A549 (cell line): ENCODE data around the gene TIMM10. TPM values are rescaled to one million over a fixed set of nuclear protein-coding genes. Genes with fewer than 3 reads are reported as not detected.

Experiments used
- ATAC-seq, 2 experiments: fragments of 200-7000 bp in 1 of 2; fragments of >200 bp in 1 of 2; cut with Nextera tagmentation in 1 of 2; cut with Tn5 transposase in 1 of 2; 3 replicates each; pipeline versions ENCODE4 v1.8.0 to v1.9.1; 2018 to 2020; ENCODE audit warnings: mild to moderate bottlenecking in 1 of 2, moderate library complexity in 1 of 2
- CTCF ChIA-PET: fragments of 300-600 bp; sonication (Branson Sonifier 250); formaldehyde crosslinking; extraction: SDS; loops from one replicate; lab custom pipeline; 2021; ENCODE audit warnings: antibody characterized with exemption, inconsistent platforms; lab: Yijun Ruan, JAX
- POLR2A ChIA-PET: fragments of 350-600 bp; formaldehyde crosslinking; extraction: SDS; loops from one replicate; lab custom pipeline; 2021; ENCODE audit warnings: antibody characterized with exemption, inconsistent platforms; lab: Yijun Ruan, JAX
- DNase-seq, 2 experiments: peaks; one replicate each; pipeline versions ENCODE4 v3.0.0 to v3.0.0-alpha.2; 2011 to 2016; ENCODE audit warnings: low read depth in 1 of 2, low spot score in 1 of 2
- FAIRE-seq: peaks from 2 replicates; lab custom pipeline; 2011; peaks lifted over from hg19 to GRCh38; lab: Jason Lieb, UNC
- H3K27ac ChIP-seq, 2 experiments: fragments of >200 bp; sonication (Bioruptor Twin); formaldehyde crosslinking; 3 replicates each; pipeline ENCODE4 v1.5.1; 2016 to 2017
- H3K4me1 ChIP-seq: fragments of >200 bp; sonication (Bioruptor Twin); formaldehyde crosslinking; 3 replicates; pipeline ENCODE4 v1.6.1; 2016
- H3K4me2 ChIP-seq: fragments of >200 bp; sonication (Bioruptor Twin); formaldehyde crosslinking; 3 replicates; pipeline ENCODE4 v1.6.1; 2016
- H3K4me3 ChIP-seq: fragments of >200 bp; sonication (Bioruptor Twin); formaldehyde crosslinking; 3 replicates; pipeline ENCODE4 v1.5.1; 2016
- H3K9me3 ChIP-seq: fragments of >200 bp; sonication (Bioruptor Twin); formaldehyde crosslinking; 3 replicates; pipeline ENCODE4 v1.6.1; 2016
- CEBPB ChIP-seq, 2 experiments: fragments of >200 bp in 1 of 2; sonication (Bioruptor Twin) in 1 of 2; formaldehyde crosslinking in 1 of 2; IDR thresholded peaks; 2 replicates each; pipeline ENCODE4 v1.6.1; 2012 to 2016
- FOXS1 ChIP-seq: fragments of 250-450 bp; sonication (Bioruptor Pico); IDR thresholded peaks from 2 replicates; pipeline ENCODE4 v1.5.0; 2020; ENCODE audit warnings: mild to moderate bottlenecking, moderate library complexity
- GATA3 ChIP-seq: IDR thresholded peaks from 2 replicates; pipeline ENCODE4 v1.6.1; 2012; ENCODE audit warnings: borderline replicate concordance
- HEYL ChIP-seq: fragments of 250-450 bp; sonication (Bioruptor Pico); IDR thresholded peaks from 2 replicates; pipeline ENCODE4 v1.8.0; 2021; ENCODE audit warnings: mild to moderate bottlenecking, moderate library complexity
- MAFK ChIP-seq: fragments of 450-650 bp; IDR thresholded peaks from 2 replicates; pipeline ENCODE4 v1.6.1; 2014; ENCODE audit not compliant: partially characterized antibody
- NPAS2 ChIP-seq: fragments of 250-450 bp; sonication (Bioruptor Pico); IDR thresholded peaks from 2 replicates; pipeline ENCODE4 v1.8.0; 2022; ENCODE audit warnings: mild to moderate bottlenecking, moderate library complexity, borderline replicate concordance
- PHF8 ChIP-seq: fragments of 200-600 bp; sonication (generic); IDR thresholded peaks from 2 replicates; pipeline ENCODE4 v1.6.1; 2016; ENCODE audit warnings: low read depth, mild to moderate bottlenecking, antibody characterized with exemption, moderate library complexity, borderline replicate concordance
- POLR2A ChIP-seq: IDR thresholded peaks from 2 replicates; pipeline ENCODE4 v1.6.1; 2012; ENCODE audit warnings: mild to moderate bottlenecking, low read length
- POLR2AphosphoS2 ChIP-seq: conservative IDR thresholded peaks from 2 replicates; pipeline ENCODE4 v1.6.1; 2012; ENCODE audit warnings: low read length, improper control_type of control experiment, inconsistent platforms
- RAD21 ChIP-seq, 2 experiments: fragments of >200 bp in 1 of 2; sonication (Bioruptor Twin) in 1 of 2; formaldehyde crosslinking in 1 of 2; IDR thresholded peaks in 1 of 2; conservative IDR thresholded peaks in 1 of 2; 2 replicates in 1 of 2; 3 replicates in 1 of 2; pipeline ENCODE4 v1.6.1; 2012 to 2018; ENCODE audit warnings: inconsistent platforms in 1 of 2
- RCOR1 ChIP-seq: fragments of 150-350 bp; IDR thresholded peaks from 2 replicates; pipeline ENCODE4 v1.6.1; 2014; ENCODE audit warnings: antibody characterized with exemption, low read length, low read depth
- RNF2 ChIP-seq: fragments of 200-600 bp; sonication (generic); IDR thresholded peaks from 2 replicates; pipeline ENCODE4 v1.6.1; 2016; ENCODE audit warnings: low read depth, mild to moderate bottlenecking, antibody characterized with exemption, moderate library complexity, borderline replicate concordance
- SMC3 ChIP-seq: fragments of >200 bp; sonication (Bioruptor Twin); formaldehyde crosslinking; IDR thresholded peaks from 3 replicates; pipeline ENCODE4 v1.6.1; 2018; ENCODE audit warnings: inconsistent platforms
- ZC3H11A ChIP-seq: fragments of 450-650 bp; IDR thresholded peaks from 2 replicates; pipeline ENCODE4 v1.6.1; 2014; ENCODE audit warnings: antibody characterized with exemption, mild to moderate bottlenecking
- WGBS: methylation state at CpG from one replicate; pipeline ENCODE4 v1.1.6; 2017; ENCODE audit errors: missing lambda C conversion rate; 5-methylcytosine and 5-hydroxymethylcytosine counted together
- polyA plus RNA-seq, 4 experiments: library from polyadenylated mRNA; depleted of rRNA in 3 of 4; stranded (reverse); fragments of >200 nt; fragmentation: RNase III in 1 of 4; extraction: RNeasy Plus Mini Kit Qiagen cat#74134 plus additional on column Dnase treatment in 1 of 4; gene quantifications; 2 replicates in 3 of 4; 3 replicates in 1 of 4; pipeline ENCODE4 v1.2.3, GENCODE V29; 2011 to 2017
- TF ChIP-seq, protein P1 (sequence below): fragments of >200 bp; sonication (Bioruptor Twin); formaldehyde crosslinking; IDR thresholded peaks from 3 replicates; pipeline ENCODE4 v1.5.1; 2016
- TF ChIP-seq, protein P2 (sequence below): fragments of 450-650 bp; IDR thresholded peaks from 2 replicates; pipeline ENCODE4 v1.6.1; 2014; ENCODE audit warnings: antibody characterized with exemption
- TF ChIP-seq, protein P3 (sequence below): IDR thresholded peaks from 2 replicates; pipeline ENCODE4 v1.6.1; 2012; ENCODE audit warnings: low read depth, borderline replicate concordance

The TIMM10 gene
- polyA plus RNA-seq, 2 of the 4 experiments (the other 2 are of a cell fraction) = 179 to 248 TPM

DNA sequence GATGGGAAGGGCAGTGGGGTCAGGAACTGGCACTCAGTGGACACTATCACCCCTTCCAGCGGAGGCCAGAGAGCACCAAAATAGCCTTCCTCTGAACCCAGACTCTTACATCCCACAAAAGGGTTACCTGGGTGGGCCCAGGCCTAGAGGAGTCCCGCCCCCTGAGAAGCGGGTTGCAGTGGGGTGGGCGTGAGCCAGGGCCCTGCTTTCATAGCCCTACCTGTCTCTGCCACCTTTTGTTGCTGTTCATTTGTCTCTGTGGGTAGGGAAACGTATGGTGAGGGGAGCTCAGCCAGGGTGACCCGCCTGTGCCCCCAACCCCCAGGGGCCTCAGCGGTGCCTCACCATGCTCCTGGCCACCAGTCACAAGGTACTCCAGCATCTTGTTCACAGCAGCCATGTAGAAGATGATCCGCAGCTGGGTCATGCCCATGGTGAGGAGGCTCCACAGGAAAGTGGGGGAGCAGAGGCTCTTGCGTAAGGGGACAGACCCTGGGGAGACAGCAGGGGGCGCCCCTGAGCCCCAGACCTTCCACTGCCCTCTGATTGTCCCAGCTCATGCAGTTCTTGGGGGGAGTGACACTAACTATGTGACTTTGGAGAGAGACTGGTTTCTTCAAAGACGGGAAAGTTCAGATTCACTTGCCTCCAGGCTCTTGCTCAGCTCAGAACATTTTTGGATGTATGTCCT lies 39.0 kb downstream of the TIMM10 start:
- Histone ChIP-seq H3K27ac (no peak overlapping the region), H3K4me1 (peaks cover 7% of the 10 kb centered on the region), H3K4me2 (no peak overlapping the region), H3K4me3 (no peak overlapping the region), H3K9me3 (no peaks in the 10 kb centered on the region)
- TF ChIP-seq, protein P1, sequence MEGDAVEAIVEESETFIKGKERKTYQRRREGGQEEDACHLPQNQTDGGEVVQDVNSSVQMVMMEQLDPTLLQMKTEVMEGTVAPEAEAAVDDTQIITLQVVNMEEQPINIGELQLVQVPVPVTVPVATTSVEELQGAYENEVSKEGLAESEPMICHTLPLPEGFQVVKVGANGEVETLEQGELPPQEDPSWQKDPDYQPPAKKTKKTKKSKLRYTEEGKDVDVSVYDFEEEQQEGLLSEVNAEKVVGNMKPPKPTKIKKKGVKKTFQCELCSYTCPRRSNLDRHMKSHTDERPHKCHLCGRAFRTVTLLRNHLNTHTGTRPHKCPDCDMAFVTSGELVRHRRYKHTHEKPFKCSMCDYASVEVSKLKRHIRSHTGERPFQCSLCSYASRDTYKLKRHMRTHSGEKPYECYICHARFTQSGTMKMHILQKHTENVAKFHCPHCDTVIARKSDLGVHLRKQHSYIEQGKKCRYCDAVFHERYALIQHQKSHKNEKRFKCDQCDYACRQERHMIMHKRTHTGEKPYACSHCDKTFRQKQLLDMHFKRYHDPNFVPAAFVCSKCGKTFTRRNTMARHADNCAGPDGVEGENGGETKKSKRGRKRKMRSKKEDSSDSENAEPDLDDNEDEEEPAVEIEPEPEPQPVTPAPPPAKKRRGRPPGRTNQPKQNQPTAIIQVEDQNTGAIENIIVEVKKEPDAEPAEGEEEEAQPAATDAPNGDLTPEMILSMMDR = peak; percentile 62
- TF ChIP-seq RAD21 (conservative IDR thresholded peaks at IDR 0.05 in 1 of 2, IDR thresholded peaks at IDR 0.05 in 1 of 2) (peak; percentile 34 to 35), CEBPB (IDR thresholded peaks at IDR 0.05) (peak; percentile 84 to 96), SMC3 (peak; percentile 50), FOXS1 (CRISPR knock-in tag) (no peak)
- POLR2A ChIA-PET = no interaction called here
- ATAC-seq = peak; percentile 52 to 74; a peak in 4 of 6 replicates
- 81% methylated on average over 8 of the region's 11 CpGs for WGBS
- DNase-seq = peak in 1 of 2 experiments; percentile 48
- no peak for FAIRE-seq
- CTCF ChIA-PET = interaction anchor here (0.5 to 22.5 kb wide), 13 partner anchors 10 to 296 kb away, joined by 3 to 299 read pairs (median 4); partner anchors contain the start of genes RTN4RL2 and TIMM10

DNA sequence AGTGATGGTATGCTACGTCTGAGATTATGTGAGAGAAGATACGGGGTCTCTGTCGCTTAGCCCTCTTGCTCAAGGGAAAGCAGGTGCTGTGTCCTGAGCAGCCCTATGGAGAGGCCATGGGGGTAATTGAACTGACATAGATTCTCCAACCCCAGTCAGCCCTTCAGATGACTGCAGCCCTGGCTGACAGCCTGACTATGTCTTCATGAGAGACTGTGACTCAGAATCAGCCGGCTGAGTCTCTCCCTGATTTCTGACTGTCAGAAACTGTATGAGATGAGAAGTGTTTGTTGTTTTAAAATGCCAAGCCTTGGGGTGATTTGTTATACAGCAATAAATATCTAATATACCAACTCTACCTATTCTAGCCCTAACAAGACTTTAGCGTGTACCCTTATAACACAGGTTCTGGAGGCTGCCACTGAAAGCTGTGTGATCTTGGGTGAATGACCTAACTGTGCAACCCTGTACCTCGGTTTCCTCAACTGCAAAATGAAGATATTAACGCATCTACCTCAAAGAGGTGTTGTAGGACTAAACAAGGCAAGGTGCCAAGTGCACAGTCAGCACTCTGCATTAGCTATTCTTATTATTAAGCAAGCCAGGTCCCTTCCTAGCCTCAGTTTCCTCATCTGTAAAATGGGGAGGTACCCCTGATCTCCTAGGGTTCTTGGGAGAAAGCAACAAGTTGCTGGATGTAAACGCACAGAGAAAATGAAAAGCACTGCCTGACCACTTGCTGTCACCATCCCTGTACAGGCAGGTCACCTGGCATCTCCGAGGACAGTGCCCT lies 39.9 kb downstream of the TIMM10 start:
- Histone ChIP-seq H3K4me3 (no peak overlapping the region), H3K9me3 (no peaks in the 10 kb centered on the region), H3K4me2 (no peak overlapping the region)
- POLR2A ChIA-PET = no interaction called here
- no peak for FAIRE-seq
- no peak for DNase-seq
- TF ChIP-seq HEYL (CRISPR knock-in tag) (no peak), MAFK (peak; percentile 80)
- TF ChIP-seq, all 56 proteins: peak for 1
- WGBS = 69% methylated on average over 9 of the region's 9 CpGs
- peaks cover 7% of the 10 kb centered on the region for H3K4me1 ChIP-seq
- peak; percentile 20 to 64; a peak in 4 of 6 replicates for ATAC-seq
- CTCF ChIA-PET = interaction anchor here (0.5 to 22.5 kb wide), 11 partner anchors 9 to 297 kb away, joined by 3 to 299 read pairs (median 3); partner anchors contain the start of genes RTN4RL2 and TIMM10
- no peak overlapping the region for H3K27ac ChIP-seq

DNA sequence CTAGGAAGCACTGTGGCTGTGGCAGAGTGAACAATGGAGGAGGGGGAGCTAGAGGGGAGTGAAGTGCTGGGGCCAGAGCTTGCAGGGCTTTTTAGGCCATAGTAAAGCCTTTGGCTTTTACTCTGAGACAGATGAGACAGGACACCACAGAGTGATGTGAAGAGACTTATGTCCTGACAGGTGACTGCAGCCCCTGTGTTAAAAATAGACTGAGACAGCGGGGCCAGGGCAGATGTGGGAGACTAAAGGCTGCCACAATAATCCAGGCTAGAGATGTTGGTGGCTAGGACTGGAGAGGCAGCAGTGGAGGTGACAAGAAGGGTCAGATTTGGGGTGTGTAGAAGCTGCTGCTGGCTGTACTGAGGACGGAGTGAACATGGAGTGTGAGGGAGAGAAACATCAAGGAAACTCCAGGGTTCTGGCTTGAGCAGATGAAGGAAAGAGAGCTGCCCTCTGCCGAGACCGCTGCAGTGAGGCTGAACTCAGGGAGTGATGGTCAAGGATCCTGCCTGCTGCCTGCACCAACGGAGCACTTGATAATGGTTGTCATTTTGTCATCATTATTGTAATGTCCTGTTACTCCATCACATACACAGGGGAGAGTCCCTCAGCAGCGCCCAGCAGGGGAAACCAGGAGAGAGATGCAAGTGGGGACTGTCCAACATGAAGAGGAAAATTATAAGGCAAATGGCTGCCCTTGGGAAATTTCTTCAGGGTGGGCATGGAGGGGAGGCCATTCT lies 42.5 kb downstream of the TIMM10 start:
- no peak overlapping the region for H3K27ac ChIP-seq
- CTCF ChIA-PET = interaction anchor here (0.8 to 22.5 kb wide), 8 partner anchors 7 to 156 kb away, joined by 3 to 299 read pairs (median 6); partner anchors contain the start of genes RTN4RL2 and TIMM10
- no peak overlapping the region for H3K4me3 ChIP-seq
- FAIRE-seq = no peak
- ATAC-seq = no peak
- 69% methylated on average over 6 of the region's 6 CpGs for WGBS
- no peak overlapping the region for H3K4me2 ChIP-seq
- peaks cover 3% of the 10 kb centered on the region; the same call in 1 of the 3 replicates for H3K4me1 ChIP-seq
- DNase-seq = no peak
- POLR2A ChIA-PET = no interaction called here
- TF ChIP-seq POLR2A (no peak), CEBPB (IDR thresholded peaks at IDR 0.05) (no peak), GATA3 (no peak), FOXS1 (CRISPR knock-in tag) (no peak), PHF8 (no peak), ZC3H11A (no peak), NPAS2 (CRISPR knock-in tag) (no peak), POLR2AphosphoS2 (no peak), RCOR1 (no peak), RNF2 (no peak)
- TF ChIP-seq, protein P2, sequence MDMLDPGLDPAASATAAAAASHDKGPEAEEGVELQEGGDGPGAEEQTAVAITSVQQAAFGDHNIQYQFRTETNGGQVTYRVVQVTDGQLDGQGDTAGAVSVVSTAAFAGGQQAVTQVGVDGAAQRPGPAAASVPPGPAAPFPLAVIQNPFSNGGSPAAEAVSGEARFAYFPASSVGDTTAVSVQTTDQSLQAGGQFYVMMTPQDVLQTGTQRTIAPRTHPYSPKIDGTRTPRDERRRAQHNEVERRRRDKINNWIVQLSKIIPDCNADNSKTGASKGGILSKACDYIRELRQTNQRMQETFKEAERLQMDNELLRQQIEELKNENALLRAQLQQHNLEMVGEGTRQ = no peak
- TF ChIP-seq, protein P3, sequence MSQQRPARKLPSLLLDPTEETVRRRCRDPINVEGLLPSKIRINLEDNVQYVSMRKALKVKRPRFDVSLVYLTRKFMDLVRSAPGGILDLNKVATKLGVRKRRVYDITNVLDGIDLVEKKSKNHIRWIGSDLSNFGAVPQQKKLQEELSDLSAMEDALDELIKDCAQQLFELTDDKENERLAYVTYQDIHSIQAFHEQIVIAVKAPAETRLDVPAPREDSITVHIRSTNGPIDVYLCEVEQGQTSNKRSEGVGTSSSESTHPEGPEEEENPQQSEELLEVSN = no peak
- TF ChIP-seq, all 56 proteins: peak for 0
- no peaks in the 10 kb centered on the region for H3K9me3 ChIP-seq
